ENCODE measurements around the gene SPAG16.

Gene SPAG16

GRCh38 chr2:214311931-214312749 is 1027.9 kb downstream of the SPAG16 start:
- DNase-seq, result no peak

GRCh38 chr2:214315324-214315723 is 1031.1 kb downstream of the SPAG16 start:
- no peak for DNase-seq

DNA sequence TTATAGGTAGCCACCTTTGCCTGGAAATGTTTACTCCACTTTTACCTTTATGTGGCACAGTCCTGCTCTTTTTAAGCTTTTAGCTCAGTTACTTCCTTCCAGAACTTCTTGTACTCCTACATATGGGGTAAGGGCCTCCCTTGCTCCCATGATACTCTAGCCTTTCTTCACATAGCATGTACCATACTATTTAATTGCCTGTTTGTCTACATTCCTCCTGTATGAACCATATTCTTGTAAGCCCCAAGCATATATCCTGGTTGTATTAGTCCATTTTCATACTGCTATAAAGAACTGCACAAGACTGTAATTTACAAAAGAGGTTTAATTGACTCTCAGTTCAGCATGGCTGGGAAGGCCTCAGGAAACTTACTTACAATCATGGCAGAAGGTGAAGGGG is 1035.9 kb downstream of the SPAG16 start:
- no peak for DNase-seq

DNA sequence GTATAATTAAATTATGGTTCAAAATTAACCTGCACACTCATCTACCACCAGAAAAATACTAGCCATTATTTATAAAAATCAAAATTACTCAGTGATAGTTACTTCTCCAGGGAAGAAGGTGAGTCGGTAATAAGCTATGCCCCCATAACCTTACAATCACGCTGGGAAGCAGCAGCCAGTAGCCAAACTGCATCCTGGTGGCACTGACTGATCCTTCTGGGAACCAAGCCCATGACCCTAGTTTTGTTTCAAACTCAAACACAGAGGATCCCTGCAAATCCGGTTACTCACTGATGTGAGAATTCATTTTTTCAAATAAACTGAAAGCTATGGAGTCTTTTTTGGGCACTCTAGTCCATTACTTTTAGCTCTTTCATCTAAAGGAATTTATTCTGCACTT is 1038.4 kb downstream of the SPAG16 start:
- no peak for DNase-seq

GRCh38 chr2:214325404-214325803 is 1041.1 kb downstream of the SPAG16 start:
- no peak for DNase-seq

DNA sequence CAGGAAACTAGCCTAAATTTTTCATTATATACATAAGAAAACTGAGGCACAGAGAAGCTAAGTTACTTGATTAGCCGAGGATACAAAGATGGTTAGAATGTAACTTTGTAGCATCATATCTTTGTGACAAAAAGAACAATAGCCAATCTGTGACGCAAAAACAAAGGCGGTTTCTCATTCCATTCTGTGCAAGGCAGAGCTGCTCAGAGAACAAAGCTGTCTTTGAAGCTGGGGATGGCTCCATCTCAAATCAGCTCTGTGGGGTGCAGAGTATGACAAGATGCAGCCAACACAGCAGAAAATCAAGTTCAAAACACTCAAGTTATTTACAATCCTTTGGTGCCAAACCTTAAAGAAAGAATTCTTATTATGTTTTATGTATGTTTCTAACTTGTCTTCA is 1044.7 kb downstream of the SPAG16 start:
- no peak for DNase-seq

DNA sequence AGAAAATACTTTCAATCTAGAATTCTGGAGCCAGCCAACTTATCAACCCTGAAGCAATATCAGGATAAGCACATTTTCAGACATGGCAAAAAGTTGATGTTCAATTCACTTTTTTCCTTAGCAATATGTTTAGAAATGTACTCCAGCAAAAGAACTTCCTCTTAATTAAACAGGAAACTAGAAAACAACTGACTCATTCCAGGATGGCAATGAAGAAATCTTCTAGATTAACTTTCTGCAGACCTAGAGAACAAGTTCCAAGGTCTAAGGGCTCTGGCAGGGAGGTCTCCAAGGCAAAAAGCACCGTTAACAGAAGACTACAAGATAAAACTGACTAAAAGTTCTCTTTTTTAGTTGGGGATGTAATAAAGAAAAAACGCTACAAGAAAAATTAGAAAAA is 1057.4 kb downstream of the SPAG16 start:
- DNase-seq, result no peak

- no peak for DNase-seq
Measured at GRCh38 chr2:214358506-214358905, 1074.2 kb downstream of the SPAG16 start.

DNA sequence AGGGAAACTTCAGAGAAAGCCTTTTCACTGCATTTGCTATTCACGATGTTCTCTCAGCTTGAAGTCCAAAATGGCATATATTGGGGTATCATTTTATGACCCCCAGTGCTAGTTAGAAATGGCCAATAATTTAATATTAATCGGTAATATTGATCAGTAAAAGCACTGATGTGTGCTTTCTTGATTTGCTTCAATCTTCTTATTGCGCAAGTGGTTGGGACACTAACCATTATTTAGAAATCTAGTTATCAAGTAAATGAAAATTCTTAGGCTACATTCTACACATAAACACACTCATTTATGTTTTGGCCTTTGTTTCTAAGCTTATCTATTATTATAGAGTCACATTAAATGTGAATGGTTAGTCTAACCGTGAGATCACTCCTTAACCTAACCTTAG is 1076.9 kb downstream of the SPAG16 start:
- no peak for DNase-seq

DNA sequence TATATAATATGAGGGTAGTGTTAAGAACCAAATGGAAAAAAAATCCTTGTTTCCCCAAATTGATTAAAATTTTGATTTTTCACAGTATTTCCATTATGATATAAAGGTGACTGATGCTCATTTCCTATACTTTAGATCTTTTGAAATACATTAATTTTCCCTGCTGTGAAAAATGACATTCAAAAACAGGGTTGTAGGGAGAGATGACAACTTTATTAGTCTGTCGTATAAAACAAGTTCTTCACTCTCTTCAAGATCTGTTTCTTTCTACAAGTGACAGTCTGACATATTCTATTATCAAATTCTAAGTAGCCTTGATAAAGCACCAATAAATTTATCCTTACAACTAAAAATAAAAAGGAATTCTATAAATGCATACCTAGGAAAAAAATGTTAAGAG is 1081.3 kb downstream of the SPAG16 start:
- no peak for DNase-seq

GRCh38 chr2:214367171-214367570 is 1082.9 kb downstream of the SPAG16 start:
- no peak for DNase-seq

DNA sequence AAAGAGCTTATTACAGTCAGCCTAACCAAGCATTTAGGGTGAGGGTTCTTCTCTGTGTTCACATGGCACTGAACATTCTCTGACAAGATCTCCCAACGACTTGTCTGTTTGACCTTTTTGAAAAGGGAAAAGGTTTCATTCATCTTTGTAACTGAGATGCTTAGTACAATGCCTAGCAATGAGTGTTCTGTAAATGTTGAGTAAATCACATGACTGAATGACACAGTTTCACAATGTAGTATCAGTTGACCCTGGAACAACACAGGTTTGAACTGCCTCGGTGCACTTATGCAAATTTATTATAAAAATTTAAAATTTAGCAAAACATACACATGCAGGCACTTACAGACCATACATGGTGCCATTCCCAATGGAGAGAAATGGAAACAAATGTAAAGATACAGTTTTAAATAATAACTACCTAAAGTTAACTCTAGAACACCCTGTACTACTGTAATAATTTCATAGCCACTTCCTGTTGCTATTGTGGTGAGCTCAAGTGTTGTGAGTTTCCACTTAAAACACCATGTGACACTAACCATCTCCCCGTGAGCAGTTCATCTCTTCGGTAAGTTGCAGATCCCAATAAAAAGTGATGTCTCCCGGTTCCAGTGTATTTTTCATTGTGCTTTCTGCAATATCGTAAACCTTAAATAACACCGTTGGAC is 1092.5 kb downstream of the SPAG16 start:
- DNase-seq, result no peak

DNA sequence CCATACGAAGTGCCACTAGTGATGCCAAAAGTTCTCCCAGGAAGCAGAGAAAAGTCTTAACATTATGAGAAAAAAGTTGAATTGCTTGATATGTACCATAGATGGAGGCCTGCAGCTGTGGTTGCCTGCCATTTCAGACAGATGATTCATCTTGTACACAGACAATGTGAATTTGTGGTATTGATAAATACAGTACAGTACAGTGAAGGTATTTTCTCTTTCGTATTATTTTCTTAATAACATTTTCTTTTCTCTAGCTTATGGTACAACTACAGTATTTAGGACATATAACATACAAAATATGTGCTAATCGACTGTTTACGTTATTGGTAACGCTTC is 1093.0 kb downstream of the SPAG16 start:
- DNase-seq, result no peak

GRCh38 chr2:214378455-214379103 is 1094.3 kb downstream of the SPAG16 start:
- DNase-seq, result no peak

GRCh38 chr2:214379227-214379626 is 1095.0 kb downstream of the SPAG16 start:
- DNase-seq, result no peak

DNA sequence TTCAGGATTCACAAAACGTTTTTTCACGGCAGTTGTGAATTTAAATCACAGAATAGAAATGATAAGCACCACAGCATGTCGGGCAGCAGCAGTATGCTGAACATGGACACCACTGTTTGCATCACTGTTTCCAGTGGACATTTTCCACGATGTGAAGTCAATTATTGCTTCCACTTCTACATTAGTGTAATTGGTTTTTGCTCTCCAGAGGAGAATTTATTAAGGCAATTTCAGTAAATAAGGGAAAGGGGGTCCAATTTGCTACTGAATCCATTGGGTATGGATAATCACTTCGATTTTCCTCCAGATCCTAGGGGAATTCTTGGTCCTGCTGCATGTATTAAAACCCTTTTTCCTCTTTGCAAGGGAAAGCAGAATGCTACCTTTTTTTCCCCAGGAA is 1096.4 kb downstream of the SPAG16 start:
- no peak for DNase-seq

- DNase-seq, result no peak
Measured at GRCh38 chr2:214382229-214382628, 1098.0 kb downstream of the SPAG16 start.

DNA sequence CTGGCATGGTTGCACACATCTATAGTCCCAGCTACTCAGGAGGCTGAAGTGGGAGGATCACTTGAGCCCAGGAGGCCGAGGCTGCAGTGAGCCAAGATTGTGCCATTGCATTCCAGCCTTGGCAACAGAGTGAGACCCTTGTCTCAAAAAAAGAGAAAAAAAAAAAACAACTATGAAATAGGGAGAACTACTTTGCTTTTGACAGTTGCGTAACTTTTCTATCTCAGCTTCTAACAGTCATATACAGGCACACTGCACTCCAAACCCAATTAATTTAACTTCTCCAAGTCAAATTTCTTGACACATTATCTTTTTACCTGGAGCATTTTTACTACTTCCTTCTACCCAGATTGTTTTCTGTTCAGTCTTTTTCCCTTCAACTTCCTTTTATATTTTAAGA is 1102.5 kb downstream of the SPAG16 start:
- no peak for DNase-seq

- no peak for DNase-seq
Measured at GRCh38 chr2:214389334-214389733, 1105.1 kb downstream of the SPAG16 start.

DNA sequence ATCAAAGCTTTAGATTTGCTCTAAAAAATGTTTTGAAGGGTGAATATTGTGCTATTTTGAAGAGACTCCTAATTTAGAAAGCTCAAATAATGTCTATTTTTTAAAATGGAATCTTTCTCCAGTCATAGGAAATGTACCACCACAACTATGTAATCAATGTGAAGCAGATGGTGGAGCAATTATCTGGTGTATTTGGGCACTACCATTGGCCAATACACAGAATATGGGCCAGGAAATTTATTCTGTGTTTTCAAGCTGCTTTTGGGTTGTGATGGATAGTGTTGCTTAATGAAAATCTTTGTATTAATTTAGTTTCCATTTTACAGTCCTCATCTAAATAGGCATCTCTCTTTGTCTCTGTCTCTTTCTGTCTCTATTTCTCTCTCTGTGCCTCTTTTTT is 1109.5 kb downstream of the SPAG16 start:
- DNase-seq, result no peak

DNA sequence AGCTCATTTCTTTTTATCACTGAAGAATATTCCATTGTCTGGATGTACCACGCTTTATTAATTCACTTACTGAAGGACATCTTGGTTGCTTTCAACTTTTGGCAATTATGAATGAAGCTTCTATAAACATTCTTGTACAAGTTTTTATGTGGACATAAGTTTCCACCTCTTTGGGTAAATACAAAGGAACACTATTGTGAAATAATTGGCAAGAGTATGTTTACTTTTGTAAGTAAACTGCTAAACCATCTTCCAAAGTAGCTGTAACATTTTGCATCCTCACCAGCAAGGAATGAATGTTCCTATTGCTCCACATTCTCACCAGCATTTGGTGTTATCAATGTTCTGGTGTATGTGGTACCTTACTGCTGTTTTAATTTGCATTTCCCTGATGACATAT is 1110.8 kb downstream of the SPAG16 start:
- DNase-seq, result no peak

DNA sequence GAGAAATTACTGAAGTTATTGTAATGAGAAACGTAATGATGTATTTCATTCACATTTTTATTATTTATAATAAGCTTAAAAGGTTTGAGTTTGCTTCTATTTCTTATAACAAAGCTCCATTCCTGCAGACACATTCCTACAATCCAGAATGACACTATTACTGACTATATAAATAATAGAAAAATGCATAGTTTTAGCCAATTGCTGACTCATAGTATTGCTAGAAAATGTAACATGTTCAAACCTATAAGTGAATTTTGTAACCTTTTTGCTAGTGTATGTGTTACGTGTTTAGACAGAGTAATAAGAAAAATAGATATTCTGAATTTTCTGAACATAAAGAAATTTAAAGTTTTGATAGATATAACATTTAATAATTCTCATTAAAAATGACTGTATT is 1117.3 kb downstream of the SPAG16 start:
- no peak for DNase-seq

DNA sequence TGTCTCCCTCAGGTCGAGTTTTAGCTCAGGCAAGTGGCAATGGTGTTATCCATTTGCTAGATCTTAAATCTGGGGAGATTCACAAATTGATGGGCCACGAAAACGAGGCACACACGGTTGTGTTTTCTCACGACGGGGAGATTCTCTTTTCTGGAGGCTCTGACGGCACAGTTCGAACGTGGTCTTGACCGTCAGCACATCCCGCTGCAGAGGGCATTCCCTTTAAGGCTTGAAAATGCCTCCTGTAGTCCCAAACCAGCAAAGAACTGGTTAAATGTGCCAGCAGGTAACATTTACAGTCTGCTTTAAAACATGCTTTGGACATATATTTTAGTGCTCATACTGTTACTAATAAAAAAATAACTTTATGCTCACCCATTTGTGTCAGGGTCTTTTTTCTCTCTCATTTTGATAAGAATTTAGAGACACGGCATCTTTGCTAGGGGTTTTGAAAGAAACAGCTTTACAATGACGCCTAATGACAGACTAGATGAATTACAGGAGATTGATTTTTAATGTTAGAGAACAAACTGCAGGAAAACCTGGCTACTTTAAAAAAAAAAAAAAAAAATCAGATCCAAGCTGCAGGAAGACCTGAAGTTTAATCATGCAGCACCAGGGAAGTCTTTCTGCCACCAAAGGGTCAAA is 1126.0 kb downstream of the SPAG16 start:
- DNase-seq, result no peak

Data from KG1 (cell line).